ENCODE measurements around the gene NYAP2. TPM values are rescaled to one million over a fixed set of nuclear protein-coding genes. Genes with fewer than 3 reads are reported as not detected.

The NYAP2 gene
- total RNA-seq, 1 donor, result not detected

- H3K4me3 ChIP-seq (ENCODE audit: low read depth, low read length), result no peak overlapping the region
- DNase-seq (ENCODE audit: low read depth), result no peak
Observed at GRCh38 chr2:225581135-225581534, 181.6 kb downstream of the NYAP2 start.

GRCh38 chr2:225581906-225582305 lies 182.4 kb downstream of the NYAP2 start:
- no peak for TF ChIP-seq CTCF (IDR thresholded peaks at IDR 0.05; ENCODE audit: insufficient read depth, low read length)
- no peak for DNase-seq (ENCODE audit: low read depth)
- H3K4me3 ChIP-seq (ENCODE audit: low read depth, low read length), result no peak overlapping the region

More at GRCh38 chr2:225581135-225581534, 181.6 kb downstream of the NYAP2 start:
- TF ChIP-seq CTCF (IDR thresholded peaks at IDR 0.05; ENCODE audit: insufficient read depth, low read length), result no peak

- no peak for DNase-seq (ENCODE audit: low read depth)
- no peak overlapping the region for H3K4me3 ChIP-seq (ENCODE audit: low read depth, low read length)
- no peak for TF ChIP-seq CTCF (IDR thresholded peaks at IDR 0.05; ENCODE audit: insufficient read depth, low read length)
Observed at GRCh38 chr2:225582355-225583116, 183.0 kb downstream of the NYAP2 start.

GRCh38 chr2:225584796-225585195 lies 185.3 kb downstream of the NYAP2 start:
- no peak for TF ChIP-seq CTCF (IDR thresholded peaks at IDR 0.05; ENCODE audit: insufficient read depth, low read length)

GRCh38 chr2:225590932-225591331 lies 191.4 kb downstream of the NYAP2 start:
- no peak overlapping the region for H3K4me3 ChIP-seq (ENCODE audit: low read depth, low read length)
- TF ChIP-seq CTCF (IDR thresholded peaks at IDR 0.05; ENCODE audit: insufficient read depth, low read length), result no peak
- no peak for DNase-seq (ENCODE audit: low read depth)

More at GRCh38 chr2:225584796-225585195, 185.3 kb downstream of the NYAP2 start:
- no peak overlapping the region for H3K4me3 ChIP-seq (ENCODE audit: low read depth, low read length)
- DNase-seq (ENCODE audit: low read depth), result no peak

GRCh38 chr2:225597911-225598310 lies 198.4 kb downstream of the NYAP2 start:
- no peak for TF ChIP-seq CTCF (IDR thresholded peaks at IDR 0.05; ENCODE audit: insufficient read depth, low read length)
- no peak overlapping the region for H3K4me3 ChIP-seq (ENCODE audit: low read depth, low read length)
- peak; percentile 1 for DNase-seq (ENCODE audit: low read depth)
